GM19351 (cell line): ENCODE data around the gene ASPHD1.
"Not testable (repeated sequence)": the region's sequence is repeated elsewhere in the genome, so short reads cannot be mapped to it uniquely, and the experiment has no call there.

ENCODE experiments used
- ATAC-seq: cut with Tn5 transposase; IDR thresholded peaks from one replicate; pipeline ENCODE4 v1.9.1; 2021; ENCODE audit warnings: mild to moderate bottlenecking, moderate library complexity; ENCODE audit not compliant: unreplicated experiment

The ASPHD1 gene

DNA sequence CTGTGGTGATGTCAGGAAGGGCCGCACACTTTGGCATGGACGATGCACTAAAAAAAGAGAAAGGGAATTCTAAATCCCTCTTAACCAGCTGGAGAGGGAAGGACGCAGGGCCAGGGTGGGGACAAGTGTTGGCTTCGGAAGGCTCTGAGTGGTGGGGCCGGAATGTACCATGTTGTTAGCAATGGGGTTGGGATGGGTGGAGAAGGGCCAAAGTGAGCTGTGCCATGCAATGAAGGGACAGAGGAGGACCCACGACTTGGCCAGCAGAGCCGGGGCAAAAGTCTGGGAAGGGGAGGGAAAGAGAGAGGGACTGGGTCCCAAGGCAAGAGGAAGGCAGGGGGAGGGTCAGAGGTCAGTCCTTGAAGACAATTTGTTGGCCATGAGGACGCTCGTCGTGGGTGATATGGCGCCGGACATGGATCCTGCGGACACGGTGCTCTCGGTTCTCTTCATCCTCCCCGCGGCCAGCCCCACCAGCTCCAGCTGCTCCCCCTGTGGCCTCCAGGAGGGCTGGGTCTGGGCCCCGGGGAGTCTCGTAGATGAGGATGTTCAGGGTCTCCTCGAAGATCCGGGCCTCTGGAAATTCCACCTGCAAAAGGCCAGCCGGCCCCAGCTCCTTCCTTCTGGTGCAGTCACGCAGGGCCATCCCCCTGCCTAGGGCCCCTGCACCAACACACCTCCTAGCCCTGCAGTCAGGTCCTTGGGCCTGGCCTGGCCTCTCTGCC is 6.4 kb downstream of the ASPHD1 start:
- ATAC-seq: no peak

GRCh38 chr16:29907973-29908372 is 7.7 kb downstream of the ASPHD1 start:
- no peak for ATAC-seq

DNA sequence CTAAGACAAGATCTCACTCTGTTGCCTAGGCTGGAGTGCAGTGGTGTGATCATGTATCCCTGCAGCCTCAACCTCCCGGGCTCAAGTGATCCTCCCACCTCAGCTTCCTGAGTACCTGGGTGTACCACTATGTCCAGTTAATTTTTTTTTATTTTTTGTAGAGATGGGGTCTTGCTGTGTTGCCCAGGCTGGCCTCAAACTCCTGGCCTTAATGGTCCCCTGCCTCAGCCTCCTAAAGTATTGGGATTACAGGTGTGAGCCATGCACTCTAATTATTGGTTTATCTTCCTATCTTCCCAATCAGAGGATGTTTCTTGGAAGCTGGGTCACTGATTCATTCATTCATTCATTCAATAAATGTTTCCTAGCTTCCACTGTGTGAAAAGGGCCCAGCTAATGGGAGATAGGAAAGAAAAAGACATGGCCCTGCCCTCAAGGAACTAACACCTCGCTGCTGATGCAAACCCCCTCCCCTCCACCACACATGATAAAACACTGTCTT is 8.5 kb downstream of the ASPHD1 start:
- ATAC-seq: no peak

- no peak for ATAC-seq
Observed at GRCh38 chr16:29909391-29909790, 9.1 kb downstream of the ASPHD1 start.

- ATAC-seq: not testable (repeated sequence)
Observed at GRCh38 chr16:29909851-29910250, 9.6 kb downstream of the ASPHD1 start.

DNA sequence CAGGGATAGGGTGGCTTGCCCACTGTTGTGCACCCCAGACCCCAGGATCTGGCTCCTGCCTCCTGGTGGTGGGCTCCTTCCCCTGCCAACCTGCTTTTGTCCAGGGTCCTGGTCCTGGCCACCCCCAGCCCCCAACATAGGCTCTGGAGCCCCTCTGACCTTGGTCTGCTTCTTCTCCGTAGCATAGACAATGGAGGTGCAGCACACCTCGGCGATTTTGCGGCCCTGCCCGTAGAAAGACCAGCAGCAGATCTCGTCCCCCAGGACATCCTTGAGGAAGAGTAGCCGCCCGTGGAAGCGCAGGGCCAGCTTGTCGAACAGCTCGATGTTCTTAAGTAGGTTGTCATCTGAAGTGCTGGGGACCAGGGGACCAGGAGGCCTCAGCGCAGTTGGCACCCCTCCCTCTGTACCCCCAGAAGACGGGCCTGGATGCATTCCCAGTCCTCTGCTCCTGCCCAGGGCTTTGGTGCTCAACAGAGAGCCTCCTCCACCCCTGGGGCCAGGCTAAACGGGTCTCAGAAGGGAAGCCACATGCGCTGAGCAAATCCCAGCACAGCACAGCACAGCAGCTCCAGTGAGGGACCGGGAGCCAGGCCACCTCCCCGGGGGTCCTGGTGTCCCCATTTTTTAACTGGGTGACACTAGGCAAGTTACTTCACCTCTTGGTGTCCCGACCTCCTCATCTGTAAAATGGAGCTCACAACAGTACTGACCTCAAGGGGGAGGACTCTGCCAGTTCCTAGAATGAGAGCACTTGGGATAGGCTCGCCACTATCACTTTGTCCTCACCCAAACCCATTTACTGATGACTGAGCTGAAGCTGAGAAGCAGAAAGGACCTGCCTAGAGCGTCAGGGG is 10.8 kb downstream of the ASPHD1 start:
- no peak for ATAC-seq

GRCh38 chr16:29911676-29912010 is 11.4 kb downstream of the ASPHD1 start:
- no peak for ATAC-seq

DNA sequence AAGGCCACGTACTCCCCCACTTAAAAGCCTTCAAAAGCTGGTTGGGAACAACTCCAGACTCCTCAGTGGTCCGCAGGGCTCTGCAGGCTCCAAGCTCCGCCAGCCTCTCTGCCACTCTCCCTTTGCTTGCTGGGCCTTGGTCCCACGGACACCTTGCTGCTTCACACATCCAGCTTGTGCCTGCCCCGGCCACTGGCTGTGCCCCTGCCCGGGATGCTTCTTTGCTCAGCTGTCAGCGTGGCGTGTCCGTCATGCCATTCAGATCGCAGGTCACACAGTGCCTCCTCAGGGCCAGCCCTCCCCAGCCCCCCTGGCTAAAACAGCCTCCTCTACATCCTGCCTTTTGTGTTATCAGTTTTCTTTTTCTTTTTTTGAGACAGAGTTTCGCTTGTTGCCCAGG is 11.8 kb downstream of the ASPHD1 start:
- ATAC-seq: no peak

- ATAC-seq: no peak
Observed at GRCh38 chr16:29913514-29913913, 13.2 kb downstream of the ASPHD1 start.

GRCh38 chr16:29915590-29916247 is 15.4 kb downstream of the ASPHD1 start:
- ATAC-seq: no peak

DNA sequence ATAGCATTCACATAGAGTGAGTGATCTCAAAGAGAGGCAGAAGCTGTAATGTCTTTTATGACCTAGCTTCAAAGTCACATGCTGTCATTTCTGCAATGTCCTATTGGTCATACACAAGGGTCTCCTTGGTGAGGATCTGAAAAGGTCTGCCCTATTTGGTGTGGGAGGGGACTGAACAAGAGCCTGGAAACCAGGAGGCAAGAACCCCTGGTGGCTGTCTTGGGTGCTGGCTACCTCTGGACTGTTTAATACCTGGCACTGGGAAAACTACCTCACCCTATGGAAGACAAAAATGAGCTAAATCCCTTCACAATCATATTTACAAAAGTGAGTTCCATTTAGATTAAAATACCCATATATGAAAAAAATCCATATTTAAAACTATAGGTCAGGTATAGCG is 16.7 kb downstream of the ASPHD1 start:
- ATAC-seq: no peak

GRCh38 chr16:29920288-29921033 is 20.2 kb downstream of the ASPHD1 start:
- ATAC-seq: no peak

DNA sequence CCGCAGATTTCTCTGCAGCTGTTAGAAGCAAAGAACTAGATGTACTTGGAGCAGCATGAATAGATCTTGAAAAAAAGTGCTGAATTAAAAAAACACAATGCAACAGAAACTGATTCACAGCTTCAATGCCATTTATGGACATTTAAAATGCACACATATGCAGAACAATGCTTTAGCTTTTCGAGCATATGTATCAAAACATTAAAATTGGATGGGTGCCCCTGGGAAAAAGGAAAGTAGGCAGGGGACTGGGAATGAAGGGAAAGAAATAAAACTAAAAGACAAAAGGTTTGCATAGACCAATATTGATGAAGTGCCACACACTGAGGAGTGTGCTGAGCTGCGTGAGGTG is 20.7 kb downstream of the ASPHD1 start:
- no peak for ATAC-seq

DNA sequence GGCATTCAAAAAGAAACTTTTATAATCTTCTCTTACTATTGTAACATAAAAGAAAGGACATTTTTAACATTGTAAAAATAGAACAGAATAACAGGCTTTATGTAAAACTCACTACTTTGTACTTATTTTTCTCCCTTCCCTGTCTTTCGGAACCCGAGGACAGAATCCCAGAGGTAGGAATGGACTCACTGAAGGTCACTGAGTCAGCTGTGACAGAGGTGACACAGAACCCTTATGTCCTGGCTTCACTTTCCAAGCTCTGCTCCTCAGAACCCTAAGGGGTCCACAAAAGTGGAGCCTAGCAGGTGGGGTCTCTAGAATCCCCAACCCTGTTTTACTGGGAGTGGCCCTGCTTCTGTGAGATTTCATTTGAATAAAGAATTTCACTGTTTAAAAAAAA is 22.0 kb downstream of the ASPHD1 start:
- no peak for ATAC-seq

GRCh38 chr16:29922986-29923501 is 22.8 kb downstream of the ASPHD1 start:
- ATAC-seq: no peak

GRCh38 chr16:29925105-29925756 is 24.9 kb downstream of the ASPHD1 start:
- no peak for ATAC-seq

GRCh38 chr16:29925781-29926710 is 25.8 kb downstream of the ASPHD1 start, which contains the start of gene KCTD13:
Gene KCTD13 (minus strand): TSS chr16:29926226. CDS start chr16:29926033, 193 bp downstream.
- ATAC-seq: peak; percentile 86

GRCh38 chr16:29926711-29927052 is 26.4 kb downstream of the ASPHD1 start:
- no peak for ATAC-seq
